Activated CD8-positive, alpha-beta memory T cell treated with anti-CD3 and anti-CD28 coated beads, Interleukin-2, amount 50 U/mL, for 48 hours (primary cell): ENCODE data around the gene CTF1.

Experiments used
- DNase-seq: peaks from one replicate; pipeline ENCODE4 v3.0.0-alpha.2; 2020

Gene CTF1

DNA sequence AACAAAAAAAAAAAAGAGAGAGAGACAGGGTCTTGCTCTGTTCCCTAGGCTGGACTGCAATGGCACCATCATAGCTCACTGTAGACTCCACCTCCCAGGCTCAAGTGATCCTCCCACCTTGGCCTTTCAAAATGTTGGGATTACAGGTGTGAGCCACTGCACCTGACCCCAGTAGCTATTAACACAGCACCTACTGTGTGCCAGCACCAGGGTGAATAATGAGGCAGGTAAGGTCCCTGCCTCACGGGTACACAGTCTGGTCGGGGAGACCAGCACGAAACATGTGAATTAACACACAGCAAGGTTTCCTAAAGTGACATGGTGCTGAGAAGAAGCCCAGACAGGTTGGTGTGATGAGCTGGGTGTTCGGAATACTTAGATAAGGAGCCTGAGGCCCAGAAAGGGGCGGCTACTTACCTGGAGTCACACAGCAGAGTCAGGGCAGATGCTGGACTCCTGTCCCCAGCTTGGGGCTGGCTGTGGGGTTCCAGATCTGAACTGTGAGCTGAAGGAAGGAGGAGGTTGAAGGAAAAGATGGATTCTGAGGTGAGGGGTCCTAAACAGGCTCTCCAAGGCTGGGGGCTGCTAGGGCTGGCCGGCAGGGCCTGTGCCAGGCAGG is 16.5 kb downstream of the CTF1 start:
- DNase-seq = no peak

DNA sequence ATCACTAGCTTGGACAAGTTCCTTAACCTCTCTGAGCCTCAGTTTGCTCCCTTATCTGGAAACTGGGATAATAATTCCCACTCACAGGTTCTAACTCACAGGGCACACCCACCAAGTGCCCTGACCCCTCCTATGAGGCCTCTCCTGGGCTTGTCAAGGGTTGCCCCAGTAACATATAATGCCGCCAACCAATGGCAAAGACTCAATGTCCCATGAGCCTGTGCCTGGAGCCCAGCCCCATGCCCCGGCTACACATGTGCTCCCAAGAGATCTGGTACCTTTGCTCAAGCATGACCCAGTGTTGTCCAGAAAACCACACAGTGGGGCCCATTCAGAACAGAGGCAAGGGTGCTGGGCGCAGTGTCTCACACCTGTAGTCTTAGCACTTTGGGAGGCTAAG is 18.4 kb downstream of the CTF1 start:
- no peak for DNase-seq

DNA sequence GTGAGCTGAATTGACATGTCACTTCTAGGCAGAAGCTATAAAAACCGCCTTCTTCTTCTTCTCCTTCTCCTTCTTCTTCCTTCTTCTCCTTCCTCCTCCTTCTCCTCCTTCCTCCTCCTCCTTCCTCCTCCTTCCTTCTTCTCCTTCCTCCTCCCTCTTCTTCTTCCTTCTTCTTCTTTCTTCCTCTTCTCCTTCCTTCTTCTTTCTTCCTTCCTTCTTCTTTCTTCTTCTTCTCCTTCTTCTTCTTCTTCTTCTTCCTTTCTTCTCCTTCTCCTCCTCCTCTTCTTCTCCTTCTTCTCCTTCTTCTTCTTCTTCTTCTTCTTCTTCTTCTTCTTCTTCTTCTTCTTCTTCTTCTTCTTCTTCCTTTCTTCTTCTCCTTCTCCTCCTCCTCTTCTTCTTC is 22.2 kb downstream of the CTF1 start:
- no peak for DNase-seq

DNA sequence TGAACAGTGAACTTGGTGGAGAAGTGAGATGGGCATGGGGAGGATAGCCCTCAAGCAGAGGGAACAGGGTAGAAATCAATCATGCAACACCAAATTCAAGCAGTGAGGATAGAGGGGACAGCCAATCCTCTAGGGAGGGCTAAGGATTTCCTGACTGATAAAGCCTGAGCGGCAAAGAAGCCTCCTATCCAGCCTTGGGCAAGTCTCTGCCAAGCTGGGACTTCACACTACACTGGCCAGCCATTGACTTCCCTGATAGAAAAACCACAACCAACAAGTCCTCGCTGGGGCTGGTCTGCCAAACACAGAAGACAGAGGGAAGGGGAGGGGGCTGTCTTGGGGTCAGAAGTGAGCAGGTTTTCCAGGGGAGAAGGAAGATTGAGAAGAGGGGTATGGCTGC is 24.5 kb downstream of the CTF1 start:
- DNase-seq = no peak

DNA sequence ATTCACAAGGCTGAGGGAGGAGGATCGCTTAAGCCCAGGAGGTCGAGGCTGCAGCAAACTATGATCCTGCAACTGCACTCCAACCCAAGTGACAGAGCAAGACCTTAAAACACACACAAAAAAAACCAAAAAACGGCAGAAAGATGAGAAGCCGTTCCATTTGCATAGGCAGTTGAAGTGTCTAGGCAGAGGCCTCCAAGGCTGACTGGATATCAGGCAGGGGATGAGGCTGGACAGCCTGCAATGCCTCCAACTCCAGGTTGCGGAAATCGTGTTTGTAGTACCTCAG is 25.0 kb downstream of the CTF1 start:
- DNase-seq = no peak

DNA sequence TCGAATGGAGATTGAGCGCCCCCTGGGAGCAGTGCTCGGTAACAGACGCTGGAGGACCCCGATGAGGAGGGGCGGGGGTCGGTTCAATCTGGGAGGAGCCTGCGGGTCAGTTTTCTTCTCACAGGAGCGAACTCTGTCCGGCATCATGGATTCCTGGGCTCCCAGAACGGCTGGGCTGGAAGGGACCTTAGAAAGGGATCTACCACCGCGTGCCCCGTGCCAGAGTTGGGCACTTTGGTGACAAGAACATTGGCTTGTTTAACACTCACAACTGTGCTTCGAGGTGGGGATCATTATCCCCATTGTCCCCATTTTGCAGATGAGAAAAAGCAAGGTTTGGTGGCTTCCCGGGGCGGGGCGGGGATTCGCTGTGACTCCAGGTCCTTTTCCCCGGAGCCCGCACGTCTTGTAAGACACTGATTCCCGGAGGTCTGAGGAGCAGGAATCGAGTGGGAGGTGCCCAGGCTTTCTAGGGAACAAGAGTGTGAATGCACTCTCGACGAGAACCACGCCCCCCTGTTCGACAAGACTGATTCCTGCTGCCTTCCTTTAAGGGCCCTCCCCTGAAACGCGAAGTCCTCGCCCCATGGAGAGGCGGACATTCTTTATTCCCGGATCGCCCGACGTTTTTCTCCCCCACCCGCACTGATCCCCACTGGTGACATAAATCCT is 25.5 kb downstream of the CTF1 start:
- DNase-seq = peak; percentile 92

DNA sequence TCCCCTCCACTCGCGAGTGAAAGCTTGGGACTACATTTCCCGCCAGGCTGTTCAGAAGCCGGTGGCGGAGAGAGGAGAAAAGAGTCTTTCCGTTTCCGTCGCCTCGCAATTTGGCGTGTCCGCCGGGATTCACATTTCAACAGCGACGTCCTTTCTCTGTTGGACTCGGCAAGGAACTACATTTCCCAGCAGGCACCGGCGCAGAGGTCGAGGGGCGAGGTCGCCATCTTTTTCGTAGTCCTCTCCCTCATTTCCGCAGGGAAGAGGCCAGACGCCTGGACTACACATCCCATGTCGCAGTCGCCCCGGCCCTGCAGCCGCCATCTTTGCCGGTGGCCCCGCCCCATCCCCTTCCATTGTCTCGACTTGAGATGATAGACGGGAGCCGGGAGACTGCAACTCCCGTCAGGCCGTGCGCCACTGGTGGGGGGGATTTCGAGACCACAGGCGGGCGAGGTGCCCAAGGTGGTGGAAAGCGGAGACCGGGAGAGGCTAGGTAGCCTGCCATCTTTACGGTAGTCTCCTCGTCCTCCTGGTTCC is 26.1 kb downstream of the CTF1 start:
- peak; percentile 98 for DNase-seq

DNA sequence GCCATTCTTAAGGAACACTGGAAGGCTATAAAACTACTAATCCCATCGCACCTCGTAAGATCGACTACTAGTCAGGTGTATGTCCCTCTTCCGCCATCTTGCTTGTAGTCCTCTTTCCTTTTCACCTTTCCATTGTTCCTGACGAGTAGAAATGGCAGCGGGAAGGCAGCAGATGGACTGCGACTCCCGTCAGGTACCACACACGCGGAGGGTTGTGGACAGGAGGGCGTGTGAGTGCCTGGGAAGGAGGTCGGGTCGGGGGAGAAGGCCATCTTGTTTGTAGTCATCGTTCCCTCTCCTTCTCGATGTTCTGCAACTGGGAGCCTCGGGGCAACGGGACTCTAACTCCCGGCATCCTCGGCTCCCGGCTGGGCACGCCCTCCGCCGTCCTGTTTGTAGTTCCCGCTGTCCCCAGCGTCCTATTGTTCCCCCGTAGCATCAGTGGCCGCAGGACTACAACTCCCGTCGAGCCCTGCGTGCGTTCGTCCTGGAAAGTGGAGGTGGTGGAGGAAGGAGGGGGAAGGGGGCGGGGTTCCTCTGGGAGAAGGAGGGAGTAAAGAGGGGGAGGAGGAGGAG is 26.6 kb downstream of the CTF1 start:
- DNase-seq = peak; percentile 94

DNA sequence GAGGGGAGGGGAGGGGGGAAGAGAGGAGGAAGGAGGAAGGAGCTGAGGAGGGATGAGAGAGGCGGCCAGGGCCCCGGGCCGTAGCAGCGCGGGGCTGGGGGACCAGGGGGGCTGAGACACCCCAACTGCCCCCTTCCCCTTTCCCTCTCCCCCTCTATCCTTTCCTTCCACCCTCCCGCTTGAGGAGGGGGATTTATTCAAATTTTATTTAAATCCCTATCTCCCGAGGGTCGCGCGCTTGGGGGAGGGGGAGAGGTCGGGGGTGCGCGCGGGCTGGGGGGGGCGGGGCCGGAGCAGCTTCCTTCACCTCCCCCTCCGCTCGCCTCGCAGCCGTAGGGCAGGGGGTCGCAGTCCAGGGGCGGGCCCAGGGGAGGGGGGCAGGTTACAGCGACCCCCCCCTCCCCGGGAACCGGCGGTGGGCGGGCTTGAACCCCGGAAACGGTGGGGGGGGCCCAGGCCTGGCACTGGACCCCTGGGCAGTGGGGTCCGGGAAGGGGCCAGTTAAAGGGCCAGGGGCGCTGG is 27.2 kb downstream of the CTF1 start, which contains the start of gene FBXL19:
Gene FBXL19 (plus strand): TSS at position 19 of the 522 bp plus-strand sequence. CDS start 2,183 bp downstream, outside the sequence.
- no peak for DNase-seq

DNA sequence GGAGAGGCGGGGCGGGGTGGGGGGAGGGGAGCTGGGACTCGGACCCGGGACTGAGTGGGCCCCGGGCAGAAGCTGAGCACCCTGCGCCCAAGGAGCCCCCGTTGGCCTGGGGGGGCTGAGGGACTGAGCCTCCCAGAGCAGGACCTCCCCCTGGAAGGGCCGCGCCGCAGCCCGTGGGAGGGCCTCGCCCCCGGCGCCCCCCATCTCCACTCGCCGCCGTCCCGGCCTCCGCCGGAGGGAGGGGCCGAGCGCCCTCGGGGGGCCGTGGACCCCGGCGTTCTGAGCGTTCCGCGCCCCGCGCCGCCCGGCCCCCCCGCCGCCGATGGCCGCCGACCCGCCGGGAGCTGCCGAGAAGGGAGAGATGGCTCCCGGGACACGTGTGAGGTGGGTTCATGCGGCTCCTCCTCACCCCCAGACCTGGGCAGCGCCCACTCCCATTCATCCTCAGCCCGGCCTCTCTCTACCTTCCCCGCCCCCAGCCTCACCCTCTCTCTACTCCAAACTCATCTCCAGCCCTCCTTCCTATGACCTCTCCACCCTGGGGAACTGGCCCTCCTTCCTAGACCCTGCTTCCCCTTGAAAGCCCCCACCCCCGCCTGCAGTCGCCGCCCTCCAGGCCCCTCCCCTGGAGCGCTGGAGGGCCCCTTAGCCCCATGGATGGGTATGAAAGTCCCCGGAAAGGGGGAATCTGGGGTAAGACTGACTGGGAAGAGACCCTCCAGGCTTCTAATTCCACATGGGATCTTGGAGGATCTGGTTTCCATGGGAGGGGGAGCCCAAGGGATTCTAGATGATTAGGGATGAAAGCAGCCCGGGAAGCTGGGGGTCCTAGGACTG is 27.9 kb downstream of the CTF1 start:
- no peak for DNase-seq

DNA sequence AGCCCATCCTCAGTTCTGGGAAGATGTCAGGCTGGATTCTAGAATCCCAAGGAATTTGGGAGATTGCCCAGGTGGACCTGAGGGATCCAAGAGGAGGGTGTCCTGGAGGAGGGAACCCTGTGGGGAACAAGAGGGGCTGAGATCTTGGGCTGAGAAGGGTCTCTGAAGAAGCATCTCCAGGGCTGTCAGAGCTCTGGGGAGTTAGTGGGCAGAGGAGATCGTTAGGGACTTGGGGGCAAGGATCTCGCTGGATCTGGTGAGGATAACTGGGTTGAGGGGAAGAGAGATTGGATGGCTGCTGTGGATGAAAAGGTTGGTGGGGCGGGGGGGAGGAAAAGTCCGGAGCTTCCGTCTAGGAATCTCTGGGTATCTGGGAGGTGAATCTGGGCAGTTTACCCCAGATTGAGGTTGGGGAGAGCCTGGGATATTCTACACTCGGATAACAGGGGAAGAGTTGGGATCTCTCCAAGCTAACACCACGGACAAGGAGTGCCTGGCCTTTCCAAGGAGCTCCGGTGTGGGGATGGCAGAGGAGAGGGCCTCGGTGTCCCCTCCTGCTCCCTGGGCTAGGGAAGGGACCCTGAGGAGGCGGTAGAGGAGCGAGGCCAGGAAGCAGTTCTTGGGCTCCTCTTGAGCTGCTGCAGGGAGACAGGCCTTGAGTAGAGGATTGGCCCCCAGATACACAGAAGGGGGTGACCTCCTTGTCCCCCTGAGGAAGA is 28.7 kb downstream of the CTF1 start:
- no peak for DNase-seq

DNA sequence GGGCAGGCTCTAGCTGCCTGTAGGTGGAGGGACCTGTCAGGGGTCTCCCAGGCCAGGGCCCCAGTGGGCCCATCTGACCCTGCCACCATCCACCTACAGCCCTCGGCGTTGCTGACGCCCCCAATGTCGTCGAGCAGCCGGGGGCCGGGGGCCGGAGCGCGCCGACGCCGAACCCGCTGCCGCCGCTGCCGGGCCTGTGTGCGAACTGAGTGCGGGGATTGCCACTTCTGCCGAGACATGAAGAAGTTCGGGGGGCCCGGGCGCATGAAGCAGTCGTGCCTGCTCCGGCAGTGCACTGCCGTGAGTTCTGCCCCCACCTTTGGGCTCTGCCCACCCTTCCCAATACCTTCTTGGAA is 29.2 kb downstream of the CTF1 start:
- DNase-seq = no peak

DNA sequence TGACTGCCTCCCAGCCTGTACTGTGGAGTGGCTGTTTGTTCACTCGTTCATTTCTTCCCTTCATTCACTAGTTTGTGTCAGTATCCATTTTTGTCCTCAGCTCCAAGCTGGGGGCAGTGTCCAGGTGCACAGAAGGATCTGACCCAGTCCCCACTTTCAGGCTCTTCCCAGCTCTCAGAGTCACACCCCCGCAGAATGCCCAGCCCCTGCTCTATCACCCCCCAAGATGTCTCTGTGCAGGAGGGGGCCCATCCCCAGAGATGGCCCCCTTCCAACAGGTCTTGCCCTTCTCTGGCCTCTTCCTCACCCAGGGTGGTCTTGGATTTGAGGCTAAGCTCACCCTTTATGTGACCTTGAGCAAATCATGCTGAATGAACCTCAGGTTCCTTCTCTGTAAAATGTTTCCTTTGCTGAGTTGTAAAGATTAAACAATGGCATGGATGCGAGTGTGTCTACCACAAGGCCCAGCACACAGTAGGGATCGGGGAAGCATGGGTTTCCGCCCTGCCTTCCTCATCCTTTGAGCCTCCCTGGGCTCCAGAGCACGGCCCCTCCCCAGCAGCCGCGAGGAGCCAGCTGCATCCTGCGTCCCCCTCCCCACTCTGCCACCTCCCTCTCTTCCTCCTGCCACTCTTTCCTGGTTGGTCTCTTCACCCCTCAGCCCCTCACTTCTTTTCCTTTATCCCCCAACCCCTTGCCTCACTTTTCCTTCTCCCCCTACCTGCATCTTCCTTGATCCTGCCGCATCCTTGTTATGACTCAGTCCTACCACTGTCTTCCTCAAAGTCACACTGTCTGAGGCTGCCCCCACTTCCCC is 29.8 kb downstream of the CTF1 start:
- DNase-seq = no peak

DNA sequence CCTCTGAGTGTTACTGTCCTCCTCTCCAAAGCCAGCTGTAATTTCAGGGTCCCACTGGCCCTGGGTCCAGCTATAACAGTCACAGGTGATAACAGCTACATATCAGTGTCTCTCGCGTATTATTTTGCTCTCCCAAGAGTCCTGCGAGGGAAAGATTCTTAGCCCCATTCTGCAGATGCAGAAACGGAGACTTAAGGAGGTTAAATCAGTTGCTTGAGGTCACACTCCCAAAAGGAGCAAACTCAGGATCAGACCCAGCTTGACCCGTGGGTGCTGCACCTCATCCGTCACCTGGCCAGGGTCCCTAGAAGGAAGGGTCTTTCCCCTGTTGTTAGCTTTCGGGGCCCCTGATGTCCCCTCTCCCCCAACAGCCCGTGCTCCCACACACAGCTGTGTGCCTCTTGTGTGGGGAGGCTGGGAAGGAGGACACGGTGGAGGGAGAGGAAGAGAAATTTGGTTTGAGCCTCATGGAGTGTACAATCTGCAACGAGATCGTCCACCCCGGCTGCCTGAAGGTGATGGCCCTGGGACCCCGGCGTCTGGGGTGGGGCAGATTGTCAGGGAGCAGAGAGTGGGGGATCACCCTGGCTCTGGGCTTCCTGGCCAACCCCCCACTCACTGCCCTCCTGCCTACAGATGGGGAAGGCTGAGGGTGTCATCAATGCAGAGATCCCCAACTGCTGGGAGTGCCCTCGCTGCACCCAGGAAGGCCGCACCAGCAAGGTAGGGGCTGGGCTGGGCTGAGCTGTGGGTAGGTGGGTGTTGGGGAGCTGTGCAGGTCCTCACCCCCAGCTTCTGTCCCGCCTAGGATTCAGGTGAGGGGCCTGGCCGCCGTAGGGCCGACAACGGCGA is 30.7 kb downstream of the CTF1 start:
- no peak for DNase-seq

DNA sequence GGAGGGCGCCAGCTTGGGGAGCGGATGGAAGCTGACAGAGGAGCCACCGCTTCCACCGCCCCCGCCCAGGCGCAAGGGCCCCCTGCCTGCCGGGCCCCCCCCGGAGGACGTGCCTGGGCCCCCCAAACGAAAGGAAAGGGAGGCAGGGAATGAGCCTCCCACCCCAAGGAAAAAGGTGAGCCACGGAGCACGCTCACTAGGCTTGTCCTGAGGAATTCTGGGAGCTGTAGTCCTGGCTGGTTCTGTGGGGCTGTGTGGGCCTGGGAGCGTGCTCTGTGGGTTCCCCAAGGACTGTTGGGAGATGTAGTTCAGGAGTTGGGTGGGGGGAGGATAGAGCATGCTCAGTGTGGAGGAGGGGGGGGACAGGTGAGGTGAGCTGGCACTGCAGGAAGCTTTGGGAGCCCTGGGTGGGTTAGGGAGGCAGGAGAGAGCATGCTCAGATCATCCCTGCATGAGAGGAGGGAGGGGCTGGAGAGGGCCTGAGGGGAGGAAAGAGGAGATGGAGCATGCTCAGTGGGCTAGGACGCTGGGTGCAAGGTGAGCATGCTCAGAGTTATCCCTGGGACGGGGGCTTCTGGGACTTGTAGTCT is 31.5 kb downstream of the CTF1 start:
- DNase-seq = no peak

DNA sequence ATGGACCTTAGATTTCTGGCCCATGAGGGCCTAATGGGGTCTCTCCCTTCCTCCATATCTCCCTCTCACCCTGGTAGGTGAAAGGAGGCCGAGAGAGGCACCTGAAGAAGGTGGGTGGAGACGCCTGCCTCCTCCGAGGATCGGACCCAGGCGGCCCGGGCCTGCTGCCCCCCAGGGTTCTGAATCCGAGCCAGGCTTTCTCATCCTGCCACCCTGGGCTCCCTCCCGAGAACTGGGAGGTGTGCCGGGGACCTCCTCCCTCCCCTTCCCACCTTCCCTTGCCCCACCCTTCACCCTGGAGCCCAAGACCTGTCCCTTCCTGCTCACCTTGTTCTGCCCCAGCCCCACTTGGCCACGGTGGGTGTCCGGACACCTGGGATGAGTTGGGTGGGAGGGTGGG is 32.0 kb downstream of the CTF1 start:
- no peak for DNase-seq

DNA sequence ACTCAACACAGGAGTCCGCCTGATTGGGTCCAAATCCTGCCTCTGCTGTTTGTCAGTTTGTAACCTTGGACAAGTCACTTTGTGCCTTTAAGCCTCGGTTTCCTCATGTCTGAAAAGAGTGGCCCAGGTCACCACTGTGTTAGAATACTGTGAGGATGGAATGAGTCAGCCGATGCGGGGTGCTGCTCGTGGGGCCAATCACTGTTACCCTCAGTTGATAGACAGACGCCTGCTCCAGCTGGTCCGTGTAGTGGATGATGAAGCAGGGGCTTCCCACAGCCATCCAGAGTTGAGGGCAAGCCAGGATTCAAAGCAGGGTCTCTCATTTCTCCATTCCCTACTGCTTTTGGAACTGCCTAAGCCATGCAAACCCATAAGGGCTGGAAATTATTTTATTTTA is 32.8 kb downstream of the CTF1 start:
- DNase-seq = no peak

DNA sequence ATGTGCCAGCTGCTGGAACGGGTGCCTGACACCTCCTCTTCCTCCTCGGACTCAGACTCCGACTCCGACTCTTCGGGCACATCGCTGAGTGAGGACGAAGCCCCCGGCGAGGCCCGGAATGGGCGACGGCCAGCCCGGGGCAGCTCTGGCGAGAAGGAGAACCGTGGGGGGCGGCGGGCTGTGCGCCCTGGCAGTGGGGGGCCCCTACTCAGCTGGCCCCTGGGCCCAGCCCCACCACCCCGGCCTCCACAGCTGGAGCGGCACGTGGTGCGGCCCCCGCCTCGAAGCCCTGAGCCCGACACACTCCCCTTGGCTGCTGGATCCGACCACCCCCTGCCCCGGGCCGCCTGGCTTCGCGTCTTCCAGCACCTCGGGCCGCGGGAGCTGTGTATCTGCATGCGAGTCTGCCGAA is 33.8 kb downstream of the CTF1 start:
- DNase-seq = no peak

DNA sequence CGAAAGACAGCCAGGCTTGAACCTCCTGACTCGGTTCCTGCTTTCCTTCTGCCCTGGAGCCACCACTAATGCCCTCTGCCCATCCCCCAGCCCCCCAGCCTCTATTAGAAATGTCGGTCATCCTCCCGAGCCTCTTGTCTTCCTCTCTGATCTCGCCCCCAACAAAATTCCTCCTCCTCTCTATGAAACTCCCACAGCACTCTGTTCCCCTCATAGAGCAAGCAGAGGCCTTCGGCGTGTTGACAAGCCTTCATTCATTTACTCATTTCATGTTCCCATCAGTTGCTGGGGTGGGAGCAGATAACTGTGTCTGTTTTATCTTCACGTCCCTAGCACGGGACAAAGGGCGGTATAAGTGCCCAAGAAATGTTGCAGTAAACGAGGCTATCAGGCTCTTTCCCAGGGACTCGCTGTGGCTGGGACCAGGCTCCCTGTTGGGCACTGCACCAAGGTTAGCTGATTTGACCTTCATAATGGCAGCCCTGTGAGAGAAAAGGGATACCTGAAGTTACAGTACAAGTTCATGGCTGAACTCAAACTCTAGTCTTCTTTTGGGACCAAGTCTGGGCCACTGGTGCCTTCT is 34.7 kb downstream of the CTF1 start:
- DNase-seq = no peak
